CD4-positive, alpha-beta T cell (primary cell): ENCODE results near the gene MGAT5. TPM values are rescaled to one million over a fixed set of nuclear protein-coding genes. Genes with fewer than 3 reads are reported as not detected.
A peak's percentile ranks its signal among the peaks of the same experiment; 100 is the strongest.

Source experiments
- ATAC-seq: fragments of 200-7000 bp; cut with Tn5 transposase; one replicate; pipeline ENCODE4 v1.10.0; 2022; ENCODE audit warnings: mild to moderate bottlenecking; ENCODE audit not compliant: poor library complexity
- CTCF ChIA-PET: fragments of 350-600 bp; sonication (Branson Sonifier 250); formaldehyde crosslinking; loops from one replicate; lab custom pipeline; 2021; ENCODE audit warnings: antibody characterized with exemption, inconsistent platforms; lab: Charles Lee
- POLR2A ChIA-PET: fragments of 350-600 bp; sonication (Branson Sonifier 250); formaldehyde crosslinking; loops from one replicate; lab custom pipeline; 2021; ENCODE audit warnings: antibody characterized with exemption, inconsistent platforms; lab: Charles Lee
- DNase-seq, 14 experiments: peaks; one replicate each; pipeline ENCODE4 v3.0.0-alpha.2; 2013 to 2020; ENCODE audit warnings: mixed read lengths in 2 of 14
- H3K27ac ChIP-seq, 2 donors: one replicate each; pipeline versions ENCODE4 v1.5.1 to v1.7.0; 2013; ENCODE audit warnings: low read length in 2 of 2, low read depth in 1 of 2, mild to moderate bottlenecking in 1 of 2
- H3K27me3 ChIP-seq, 2 experiments: 1 replicate in 1 of 2; 2 replicates in 1 of 2; pipeline versions ENCODE4 v1.6.1 to v1.7.0; 2013; ENCODE audit warnings: low read length in 2 of 2, control low read depth in 1 of 2, mild to moderate bottlenecking in 1 of 2, moderate library complexity in 1 of 2; ENCODE audit not compliant: insufficient read depth in 2 of 2, control insufficient read depth in 1 of 2
- H3K36me3 ChIP-seq: one replicate; pipeline ENCODE4 v1.6.1; 2013; ENCODE audit warnings: low read length, control low read depth; ENCODE audit not compliant: insufficient read depth
- H3K4me1 ChIP-seq: one replicate; pipeline ENCODE4 v1.6.1; 2013; ENCODE audit warnings: low read length, control low read depth; ENCODE audit not compliant: insufficient read depth
- H3K4me3 ChIP-seq: one replicate; pipeline ENCODE4 v1.5.1; 2013; ENCODE audit warnings: mild to moderate bottlenecking, low read length, moderate library complexity
- H3K9me3 ChIP-seq, 2 experiments: 1 replicate in 1 of 2; 2 replicates in 1 of 2; pipeline versions ENCODE4 v1.6.1 to v1.7.0; 2013; ENCODE audit warnings: low read length in 2 of 2, mild to moderate bottlenecking in 2 of 2, control low read depth in 1 of 2, moderate library complexity in 1 of 2; ENCODE audit not compliant: control insufficient read depth in 1 of 2, insufficient read depth in 1 of 2
- H3K27ac Mint-ChIP-seq: one replicate; pipeline ENCODE4 v1.8.0; 2020; ENCODE audit warnings: mixed read lengths
- H3K27me3 Mint-ChIP-seq: one replicate; pipeline ENCODE4 v1.8.0; 2021; ENCODE audit warnings: mixed read lengths
- H3K36me3 Mint-ChIP-seq: one replicate; pipeline ENCODE4 v1.8.0; 2021; ENCODE audit warnings: low read depth, mixed read lengths
- H3K4me1 Mint-ChIP-seq: one replicate; pipeline ENCODE4 v1.8.0; 2021; ENCODE audit warnings: low read depth, mixed read lengths
- H3K4me3 Mint-ChIP-seq: one replicate; pipeline ENCODE4 v1.8.0; 2020; ENCODE audit warnings: mild to moderate bottlenecking, mixed read lengths
- H3K9me3 Mint-ChIP-seq: one replicate; pipeline ENCODE4 v1.8.0; 2020; ENCODE audit warnings: mixed read lengths
- intact Hi-C, 2 experiments: fragments of 100-400 bp; cut with DNase I in 1 of 2; cut with micrococcal nuclease in 1 of 2; formaldehyde crosslinking; loops; one replicate each; pipeline versions ENCODE4 v1.15.1 to v1.9.0; 2023 to 2025; cut with DNase I, micrococcal nuclease
- total RNA-seq, 174 experiments: library from RNA in 2 of 174; stranded (reverse) in 2 of 174; gene quantifications; one replicate each; pipeline ENCODE4 v1.2.3 and lab custom pipeline; 2021 to 2026
- TF ChIP-seq, protein P1 (sequence below): fragments of 200-600 bp; IDR thresholded peaks from one replicate; pipeline ENCODE4 v1.8.0; 2022; ENCODE audit warnings: antibody characterized with exemption, mild to moderate bottlenecking

The MGAT5 gene
- total RNA-seq, 2 experiments from 2014 or later, result 77.5 to 77.8 TPM

DNA sequence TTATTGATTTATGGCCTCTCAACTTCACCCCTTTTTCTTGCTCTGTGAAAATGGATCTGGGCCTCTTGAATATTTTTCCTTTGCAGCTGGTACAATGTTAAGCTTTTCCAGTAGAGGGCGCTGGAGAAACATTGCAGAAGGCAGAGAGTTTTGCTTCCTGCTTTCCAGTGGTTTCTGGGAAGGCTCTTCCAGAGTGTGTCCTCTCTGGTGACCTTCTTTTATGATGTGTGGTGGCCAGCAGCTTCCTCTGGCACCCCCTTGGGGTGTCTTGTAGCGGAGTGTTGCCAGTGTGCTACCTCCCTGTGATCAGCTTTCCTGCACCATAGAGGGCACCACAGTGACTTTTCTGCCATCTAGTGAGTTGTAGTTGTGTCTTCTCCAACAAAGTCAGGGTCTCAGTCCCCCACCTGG is 25.4 kb upstream of the MGAT5 start:
- POLR2A ChIA-PET, result interaction anchor here (1.0 to 3.1 kb wide), 3 partner anchors 10 to 689 kb away, joined by 3 to 11 read pairs (median 4); no protein-coding TSS in a partner anchor
- H3K4me3 Mint-ChIP-seq, result no peak overlapping the region
- H3K27ac ChIP-seq, result no peak overlapping the region

DNA sequence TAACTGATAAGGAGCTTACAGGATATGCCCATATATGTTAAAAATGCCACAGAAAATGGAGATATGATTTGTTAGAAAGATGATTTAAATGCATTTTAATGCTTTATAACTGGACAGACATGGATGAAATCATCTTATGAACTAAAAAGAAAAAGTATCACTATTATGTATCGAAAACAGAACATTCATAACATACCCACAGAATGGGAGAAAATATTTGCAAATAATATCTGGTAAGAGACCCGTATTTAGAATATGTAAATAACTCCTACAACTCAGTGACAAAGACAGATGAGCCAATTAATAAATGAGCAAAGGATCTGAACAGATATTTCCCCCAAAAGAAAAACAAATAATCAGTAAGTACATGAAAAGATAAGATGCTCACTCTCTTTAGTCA is 24.3 kb upstream of the MGAT5 start:
- DNase-seq (no peak), ATAC-seq (no peak)
- POLR2A ChIA-PET, result interaction anchor here (0.6 to 3.1 kb wide), 5 partner anchors 11 to 688 kb away, joined by 3 to 11 read pairs (median 3); no protein-coding TSS in a partner anchor
- peak overlapping the region; percentile 4 for H3K4me3 Mint-ChIP-seq
- CTCF ChIA-PET, result interaction anchor here (1.0 to 1.6 kb wide), 3 partner anchors 16 to 111 kb away, joined by 3 to 4 read pairs (median 3); partner anchors contain the start of gene MGAT5
- Histone ChIP-seq H3K4me3 (no peak overlapping the region), H3K4me1 (peaks cover 48% of the 10 kb centered on the region), H3K27ac (peak overlapping the region in 1 of 2 donors; percentile 20), H3K9me3 (peaks cover 4 to 11% of the 10 kb centered on the region in 2 experiments), H3K36me3 (no peaks in the 10 kb centered on the region), H3K27me3 (no peaks in the 10 kb centered on the region)
- TF ChIP-seq, protein P1, sequence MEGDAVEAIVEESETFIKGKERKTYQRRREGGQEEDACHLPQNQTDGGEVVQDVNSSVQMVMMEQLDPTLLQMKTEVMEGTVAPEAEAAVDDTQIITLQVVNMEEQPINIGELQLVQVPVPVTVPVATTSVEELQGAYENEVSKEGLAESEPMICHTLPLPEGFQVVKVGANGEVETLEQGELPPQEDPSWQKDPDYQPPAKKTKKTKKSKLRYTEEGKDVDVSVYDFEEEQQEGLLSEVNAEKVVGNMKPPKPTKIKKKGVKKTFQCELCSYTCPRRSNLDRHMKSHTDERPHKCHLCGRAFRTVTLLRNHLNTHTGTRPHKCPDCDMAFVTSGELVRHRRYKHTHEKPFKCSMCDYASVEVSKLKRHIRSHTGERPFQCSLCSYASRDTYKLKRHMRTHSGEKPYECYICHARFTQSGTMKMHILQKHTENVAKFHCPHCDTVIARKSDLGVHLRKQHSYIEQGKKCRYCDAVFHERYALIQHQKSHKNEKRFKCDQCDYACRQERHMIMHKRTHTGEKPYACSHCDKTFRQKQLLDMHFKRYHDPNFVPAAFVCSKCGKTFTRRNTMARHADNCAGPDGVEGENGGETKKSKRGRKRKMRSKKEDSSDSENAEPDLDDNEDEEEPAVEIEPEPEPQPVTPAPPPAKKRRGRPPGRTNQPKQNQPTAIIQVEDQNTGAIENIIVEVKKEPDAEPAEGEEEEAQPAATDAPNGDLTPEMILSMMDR, result no peak
- intact Hi-C loops, result no loop called here
- peaks cover 88% of the 10 kb centered on the region for H3K4me1 Mint-ChIP-seq
- no peaks in the 10 kb centered on the region for H3K27me3 Mint-ChIP-seq
- H3K36me3 Mint-ChIP-seq, result peaks cover 9% of the 10 kb centered on the region
- H3K27ac Mint-ChIP-seq, result peak overlapping the region; percentile 34
- H3K9me3 Mint-ChIP-seq, result peaks cover 13% of the 10 kb centered on the region

More for the DNA sequence above, 25.4 kb upstream of the MGAT5 start:
- H3K27me3 Mint-ChIP-seq, result no peaks in the 10 kb centered on the region
- Histone ChIP-seq H3K9me3 (peaks cover 4 to 11% of the 10 kb centered on the region in 2 experiments), H3K4me1 (peaks cover 38% of the 10 kb centered on the region), H3K36me3 (no peaks in the 10 kb centered on the region), H3K4me3 (no peak overlapping the region), H3K27me3 (no peaks in the 10 kb centered on the region)
- CTCF ChIA-PET, result interaction anchor here (1.0 to 1.6 kb wide), 4 partner anchors 17 to 110 kb away, joined by 3 to 4 read pairs (median 3); partner anchors contain the start of gene MGAT5
- H3K9me3 Mint-ChIP-seq, result peaks cover 13% of the 10 kb centered on the region
- H3K27ac Mint-ChIP-seq, result no peak overlapping the region
- H3K4me1 Mint-ChIP-seq, result peaks cover 85% of the 10 kb centered on the region
- TF ChIP-seq, protein P1, result peak; percentile 23
- DNase-seq, result peak in 1 of 14 experiments; percentile 41
- intact Hi-C loops, result no loop called here
- ATAC-seq, result no peak
- peaks cover 9% of the 10 kb centered on the region for H3K36me3 Mint-ChIP-seq

GRCh38 chr2:134230885-134231284 is 23.0 kb upstream of the MGAT5 start:
- no peak for ATAC-seq
- intact Hi-C loops, result no loop called here
- peaks cover 9% of the 10 kb centered on the region for H3K36me3 Mint-ChIP-seq
- peaks cover 13% of the 10 kb centered on the region for H3K9me3 Mint-ChIP-seq
- Histone ChIP-seq H3K4me3 (no peak overlapping the region), H3K9me3 (peaks cover 4 to 11% of the 10 kb centered on the region in 2 experiments), H3K4me1 (peaks cover 57% of the 10 kb centered on the region), H3K36me3 (no peaks in the 10 kb centered on the region), H3K27me3 (no peaks in the 10 kb centered on the region), H3K27ac (peak overlapping the region in 1 of 2 donors; percentile 3)
- ChIA-PET POLR2A (interaction anchor here (0.8 to 1.4 kb wide), 5 partner anchors 10 to 29 kb away, joined by 3 to 4 read pairs (median 3); no protein-coding TSS in a partner anchor), CTCF (interaction anchor here (1.2 to 1.7 kb wide), 3 partner anchors 14 to 181 kb away, joined by 3 to 4 read pairs (median 3); no protein-coding TSS in a partner anchor)
- H3K4me1 Mint-ChIP-seq, result peaks cover 89% of the 10 kb centered on the region
- H3K27me3 Mint-ChIP-seq, result no peaks in the 10 kb centered on the region
- no peak for DNase-seq
- TF ChIP-seq, protein P1, result no peak
- peak overlapping the region; percentile 83 for H3K27ac Mint-ChIP-seq
- no peak overlapping the region for H3K4me3 Mint-ChIP-seq
